ENCODE data around the gene AGAP5.
"Not testable (repeated sequence)": the region's sequence is repeated elsewhere in the genome, so short reads cannot be mapped to it uniquely, and the experiment has no call there.

GRCh38 chr10:73720561-73720960 lies 22.7 kb upstream of the AGAP5 start:
- TF ChIP-seq POLR2AphosphoS5 (IDR thresholded peaks at IDR 0.05; ENCODE audit: low read length); SPI1 (IDR thresholded peaks at IDR 0.05; ENCODE audit: borderline replicate concordance, insufficient read depth, low read depth, low read length); GABPA (IDR thresholded peaks at IDR 0.05; ENCODE audit: low read depth); CREM (IDR thresholded peaks at IDR 0.05; ENCODE audit: low read depth): not testable (repeated sequence)
